ENCODE results near the gene PCDHGA1. TPM values are rescaled to one million over a fixed set of nuclear protein-coding genes. Genes with fewer than 3 reads are reported as not detected.

The PCDHGA1 gene
- total and polyA plus RNA-seq, 2 of the 4 experiments (the other 2 are of a cell fraction) = 0.90 to 0.92 TPM

DNA sequence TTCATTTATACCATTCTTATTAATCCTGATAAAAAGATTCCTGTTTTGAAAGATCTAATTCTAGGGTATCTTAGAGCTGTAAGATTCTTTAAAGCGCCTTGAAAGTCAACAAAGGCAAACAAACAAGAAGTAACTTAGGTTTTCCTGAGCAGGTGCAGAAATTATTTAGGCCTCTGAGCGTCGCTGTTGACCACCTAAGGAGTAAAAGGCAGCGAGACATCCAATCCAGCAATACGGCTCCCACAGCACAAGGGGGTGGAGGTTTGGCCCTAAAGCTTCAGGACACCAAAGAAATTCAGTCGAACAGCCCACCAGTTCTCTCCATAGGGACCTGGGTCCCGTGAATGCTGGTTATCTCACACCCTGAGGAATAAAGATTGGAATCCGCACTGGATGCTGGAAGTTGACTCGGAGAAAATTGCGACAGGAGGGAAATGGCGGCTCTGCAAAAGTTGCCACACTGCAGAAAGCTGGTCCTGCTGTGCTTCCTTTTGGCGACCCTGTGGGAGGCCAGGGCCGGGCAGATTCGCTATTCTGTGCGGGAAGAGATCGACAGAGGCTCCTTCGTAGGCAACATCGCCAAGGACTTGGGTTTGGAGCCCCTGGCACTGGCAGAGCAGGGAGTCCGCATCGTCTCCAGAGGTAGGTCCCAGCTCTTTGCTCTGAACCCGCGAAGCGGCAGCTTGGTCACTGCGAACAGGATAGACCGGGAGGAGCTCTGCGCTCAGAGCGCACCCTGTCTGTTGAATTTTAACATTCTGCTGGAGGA is 8.4 kb downstream of the PCDHGA1 start, which contains the start of gene PCDHGA2:
Gene PCDHGA2 (plus strand): TSS at position 223 of the 769 bp plus-strand sequence.
- Histone ChIP-seq H4K91ac (ENCODE audit: insufficient read depth, low read depth, low read length) (peak within 1 kb of the TSS; percentile 28; the same call in 1 of the 2 replicates), H3K4ac (ENCODE audit: low read depth, low read length) (peak within 1 kb of the TSS; percentile 43; the same call in 1 of the 2 replicates), H3K56ac (ENCODE audit: extremely low read depth, insufficient read depth, low read length) (peak within 1 kb of the TSS; percentile 68; the same call in 1 of the 2 replicates), H3K18ac (ENCODE audit: low read depth, low read length) (peak within 1 kb of the TSS; percentile 22; the same call in 1 of the 2 replicates), H2BK20ac (ENCODE audit: low read depth, low read length) (no peak within 1 kb of the TSS), H2AFZ (replicated peaks; ENCODE audit: low read length, poor library complexity) (peak within 1 kb of the TSS; percentile 96), H4K20me1 (ENCODE audit: insufficient read depth, low read length) (no peaks in the 10 kb centered on the region), H3K79me1 (ENCODE audit: low read depth in 1 of 2, low read length in 2 of 2) (no peaks in the 10 kb centered on the region), H3K9ac (ENCODE audit: low read depth, low read length) (no peak within 1 kb of the TSS; the same call in 1 of the 2 replicates), H3K4me3 (ENCODE audit: insufficient read depth, low read depth, low read length) (peak within 1 kb of the TSS; percentile 50), H4K5ac (ENCODE audit: low read depth, low read length) (peak within 1 kb of the TSS; percentile 33; the same call in 1 of the 2 replicates), H3K9me3 (ENCODE audit: control insufficient read depth, insufficient read depth, low read length) (peaks cover 32% of the 10 kb centered on the region), H2AK5ac (ENCODE audit: low read depth, low read length) (no peak within 1 kb of the TSS), H3K4me1 (ENCODE audit: control insufficient read depth, insufficient read depth, low read length) (no peaks in the 10 kb centered on the region), H4K8ac (ENCODE audit: low read depth in 2 of 2, low read length in 2 of 2) (peak within 1 kb of the TSS in 1 of 2 experiments; percentile 71; a peak in 1 of 4 replicates), H3K23ac (ENCODE audit: low read depth, low read length) (no peak within 1 kb of the TSS), H2BK15ac (ENCODE audit: low read depth, low read length) (no peak within 1 kb of the TSS; the same call in 2 of the 3 replicates), H3K27me3 (ENCODE audit: control insufficient read depth, insufficient read depth, low read length) (no peaks in the 10 kb centered on the region; the same call in 1 of the 2 replicates), H2AK9ac (replicated peaks; ENCODE audit: low read depth, low read length, poor library complexity) (peak within 1 kb of the TSS; percentile 25), H3K9me1 (ENCODE audit: insufficient read depth, low read length) (no peaks in the 10 kb centered on the region), H2BK5ac (ENCODE audit: low read depth, low read length, poor library complexity, severe bottlenecking) (peak within 1 kb of the TSS; percentile 44), H3K27ac (ENCODE audit: insufficient read depth, low read length) (no peak within 1 kb of the TSS), H3K4me2 (ENCODE audit: low read depth, low read length) (peak within 1 kb of the TSS; percentile 58), H3K14ac (replicated peaks; ENCODE audit: low read depth, low read length) (no peak within 1 kb of the TSS; the same call in 1 of the 2 replicates), H2BK120ac (ENCODE audit: low read depth, low read length) (no peak within 1 kb of the TSS), H3K36me3 (ENCODE audit: control insufficient read depth, insufficient read depth, low read length) (peaks cover 2% of the 10 kb centered on the region; the same call in 1 of the 2 replicates)
- peak; percentile 79 for ATAC-seq (ENCODE audit: low read depth)
- dilution Hi-C loops (cut with HindIII; ENCODE audit: low sequenced_read_pairs, unreplicated experiment) = no loop called here
- WGBS, 2 experiments (ENCODE audit: extremely low coverage in 2 of 2, insufficient read length in 1 of 2) = no CpG with 5 or more reads among the region's 27 CpGs
- intact Hi-C loops (cut with micrococcal nuclease) = no loop called here
- CTCF ChIA-PET = interaction anchor here (0.7 to 1.9 kb wide), 5 partner anchors 8 to 554 kb away, joined by 3 to 6 read pairs (median 3); partner anchors contain the start of gene PCDHGA1
- BruUV-seq (replicated peaks) = no TSS peak
- TF ChIP-seq RAD21 (IDR thresholded peaks at IDR 0.05; ENCODE audit: low read length) = peak; percentile 56
- TF ChIP-seq, protein P1, sequence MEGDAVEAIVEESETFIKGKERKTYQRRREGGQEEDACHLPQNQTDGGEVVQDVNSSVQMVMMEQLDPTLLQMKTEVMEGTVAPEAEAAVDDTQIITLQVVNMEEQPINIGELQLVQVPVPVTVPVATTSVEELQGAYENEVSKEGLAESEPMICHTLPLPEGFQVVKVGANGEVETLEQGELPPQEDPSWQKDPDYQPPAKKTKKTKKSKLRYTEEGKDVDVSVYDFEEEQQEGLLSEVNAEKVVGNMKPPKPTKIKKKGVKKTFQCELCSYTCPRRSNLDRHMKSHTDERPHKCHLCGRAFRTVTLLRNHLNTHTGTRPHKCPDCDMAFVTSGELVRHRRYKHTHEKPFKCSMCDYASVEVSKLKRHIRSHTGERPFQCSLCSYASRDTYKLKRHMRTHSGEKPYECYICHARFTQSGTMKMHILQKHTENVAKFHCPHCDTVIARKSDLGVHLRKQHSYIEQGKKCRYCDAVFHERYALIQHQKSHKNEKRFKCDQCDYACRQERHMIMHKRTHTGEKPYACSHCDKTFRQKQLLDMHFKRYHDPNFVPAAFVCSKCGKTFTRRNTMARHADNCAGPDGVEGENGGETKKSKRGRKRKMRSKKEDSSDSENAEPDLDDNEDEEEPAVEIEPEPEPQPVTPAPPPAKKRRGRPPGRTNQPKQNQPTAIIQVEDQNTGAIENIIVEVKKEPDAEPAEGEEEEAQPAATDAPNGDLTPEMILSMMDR (conservative IDR thresholded peaks at IDR 0.05; ENCODE audit: low read depth, low read length) = peak; percentile 54
- TF ChIP-seq SMC3 (IDR thresholded peaks at IDR 0.05; ENCODE audit: low read depth, low read length) = 0 out of 2 replicates have a peak, but pooled peaks have one; percentile 26
- TF ChIP-seq RFX5 (IDR thresholded peaks at IDR 0.05; ENCODE audit: low read depth, low read length) = no peak
- peak; percentile 34; the same call in 1 of the 2 replicates for TF ChIP-seq CEBPB (IDR thresholded peaks at IDR 0.05; ENCODE audit: low read depth, low read length)
- POLR2A ChIA-PET (ENCODE audit: unreplicated experiment) = no interaction called here
- peak; percentile 66 for DNase-seq
- in situ Hi-C loops (cut with MboI; ENCODE audit: low sequenced_read_pairs) = no loop called here
